Keratinocyte (primary cell): ENCODE results near the gene DYDC1. TPM values are rescaled to one million over a fixed set of nuclear protein-coding genes. Genes with fewer than 3 reads are reported as not detected.

ENCODE experiments used
- DNase-seq: peaks from one replicate; pipeline ENCODE4 v3.0.0-alpha.2; 2011; ENCODE audit warnings: low read depth, missing footprints, low spot score
- FAIRE-seq: peaks from 2 replicates; lab custom pipeline; 2011; peaks lifted over from hg19 to GRCh38; lab: Jason Lieb, UNC
- H2AFZ ChIP-seq: 2 replicates; pipeline ENCODE4 v1.6.0; 2012; ENCODE audit warnings: low read length, control low read depth, inconsistent platforms; ENCODE audit not compliant: control insufficient read depth
- H3K27ac ChIP-seq: 2 replicates; pipeline ENCODE4 v1.5.1; 2011; ENCODE audit warnings: low read length; ENCODE audit not compliant: control insufficient read depth, insufficient read depth
- H3K27me3 ChIP-seq: 3 replicates; pipeline ENCODE4 v1.6.0; 2011; ENCODE audit warnings: low read length; ENCODE audit not compliant: control insufficient read depth, insufficient read depth; ENCODE audit errors: extremely low read depth
- H3K36me3 ChIP-seq, 2 experiments: 2 replicates in 1 of 2; 3 replicates in 1 of 2; pipeline ENCODE4 v1.5.1; 2011; ENCODE audit warnings: low read length in 2 of 2, mild to moderate bottlenecking in 1 of 2; ENCODE audit not compliant: control insufficient read depth in 2 of 2, insufficient read depth in 2 of 2; ENCODE audit errors: extremely low read depth in 1 of 2
- H3K4me1 ChIP-seq: 3 replicates; pipeline ENCODE4 v1.5.1; 2011; ENCODE audit warnings: low read length; ENCODE audit not compliant: control insufficient read depth, insufficient read depth; ENCODE audit errors: extremely low read depth
- H3K4me2 ChIP-seq: 3 replicates; pipeline ENCODE4 v1.6.0; 2011; ENCODE audit warnings: low read depth, low read length; ENCODE audit not compliant: control insufficient read depth, insufficient read depth; ENCODE audit errors: extremely low read depth
- H3K4me3 ChIP-seq, 3 experiments: fragments of 200-600 bp in 1 of 3; sonication (generic) in 1 of 3; 2 replicates in 2 of 3; 3 replicates in 1 of 3; pipeline ENCODE4 v1.5.1; 2011 to 2016; ENCODE audit warnings: low read length in 3 of 3, mild to moderate bottlenecking in 3 of 3, control low read depth in 2 of 3, inconsistent platforms in 1 of 3, low read depth in 1 of 3, mixed read lengths in 1 of 3, mixed run types in 1 of 3, moderate library complexity in 1 of 3; ENCODE audit not compliant: control insufficient read depth in 2 of 3, insufficient read depth in 2 of 3; ENCODE audit errors: extremely low read depth in 1 of 3
- H3K79me2 ChIP-seq: 2 replicates; pipeline ENCODE4 v1.6.0; 2012; ENCODE audit warnings: low read length; ENCODE audit not compliant: control insufficient read depth, insufficient read depth
- H3K9ac ChIP-seq: 3 replicates; pipeline ENCODE4 v1.6.0; 2011; ENCODE audit warnings: low read length; ENCODE audit not compliant: control insufficient read depth, insufficient read depth; ENCODE audit errors: extremely low read depth
- H3K9me1 ChIP-seq: 3 replicates; pipeline ENCODE4 v1.6.0; 2011; ENCODE audit warnings: low read length; ENCODE audit not compliant: control insufficient read depth, insufficient read depth; ENCODE audit errors: extremely low read depth
- H3K9me3 ChIP-seq: 2 replicates; pipeline ENCODE4 v1.5.1; 2012; ENCODE audit warnings: low read depth, low read length; ENCODE audit not compliant: control insufficient read depth
- H4K20me1 ChIP-seq: 3 replicates; pipeline ENCODE4 v1.6.0; 2011; ENCODE audit warnings: low read length; ENCODE audit not compliant: control insufficient read depth, insufficient read depth; ENCODE audit errors: extremely low read depth
- CTCF ChIP-seq, 3 experiments: IDR thresholded peaks in 1 of 3; conservative IDR thresholded peaks in 1 of 3; optimal IDR thresholded peaks in 1 of 3; 2 replicates in 2 of 3; 3 replicates in 1 of 3; pipeline versions ENCODE3 to v1.5.1; 2011; ENCODE audit warnings: low read length in 3 of 3, mild to moderate bottlenecking in 3 of 3, moderate library complexity in 2 of 3, control low read depth in 1 of 3, inconsistent platforms in 1 of 3; ENCODE audit not compliant: insufficient read depth in 2 of 3; ENCODE audit errors: extremely low read depth in 1 of 3
- EZH2 ChIP-seq: IDR thresholded peaks from one replicate; pipeline ENCODE4 v1.6.1; 2012; ENCODE audit warnings: inconsistent platforms, mild to moderate bottlenecking, low read length, moderate library complexity
- dilution Hi-C: fragments of 300-500 bp; cut with MboI; formaldehyde crosslinking; loops from one replicate; pipeline ENCODE4 v1.7.0; 2020; ENCODE audit warnings: low sequenced_read_pairs; ENCODE audit not compliant: extremely low pct_ligation_motif_present
- polyA plus RNA-seq, 5 experiments: library from polyadenylated mRNA; depleted of rRNA in 3 of 5; stranded (reverse) in 3 of 5; stranded (forward) in 1 of 5; unstranded in 1 of 5; fragments of >200 nt; gene quantifications; 1 replicate in 1 of 5; 2 replicates in 3 of 5; 3 replicates in 1 of 5; pipeline versions ENCODE4 v1.2.1 to v1.2.3, GENCODE V29; 2011 to 2012; ENCODE audit warnings: missing spikeins in 2 of 5, low read depth in 1 of 5, low replicate concordance in 1 of 5

Gene DYDC1
- polyA plus RNA-seq, 1 donor (not counting 4 experiments of a cell fraction or from before 2014, with no cell fraction given): not detected

- Histone ChIP-seq H3K9me1 (no peaks in the 10 kb centered on the region), H3K4me1 (peaks cover 10% of the 10 kb centered on the region), H2AFZ (no peak overlapping the region), H3K4me2 (no peak overlapping the region), H4K20me1 (no peaks in the 10 kb centered on the region), H3K27ac (no peak overlapping the region), H3K36me3 (no peaks in the 10 kb centered on the region), H3K79me2 (no peaks in the 10 kb centered on the region), H3K4me3 (no peak overlapping the region), H3K9ac (no peak overlapping the region), H3K27me3 (no peaks in the 10 kb centered on the region), H3K9me3 (no peaks in the 10 kb centered on the region)
- DNase-seq (no peak), FAIRE-seq (no peak)
- TF ChIP-seq CTCF (optimal IDR thresholded peaks at IDR 0.05 in 1 of 3, IDR thresholded peaks at IDR 0.05 in 1 of 3, conservative IDR thresholded peaks at IDR 0.05 in 1 of 3; ENCODE audit: extremely low read depth in 1 of 3, insufficient read depth in 2 of 3, low read length in 3 of 3) (no peak), EZH2 (no peak)
- dilution Hi-C loops: no loop called here
Measured at GRCh38 chr10:80390740-80391139, 34.2 kb upstream of the DYDC1 start.

- no peaks in the 10 kb centered on the region for H3K27me3 ChIP-seq
- H2AFZ ChIP-seq: no peak overlapping the region
- dilution Hi-C loops: no loop called here
- TF ChIP-seq EZH2 (no peak), CTCF (optimal IDR thresholded peaks at IDR 0.05 in 1 of 3, IDR thresholded peaks at IDR 0.05 in 1 of 3, conservative IDR thresholded peaks at IDR 0.05 in 1 of 3; ENCODE audit: extremely low read depth in 1 of 3, insufficient read depth in 2 of 3, low read length in 3 of 3) (peak; percentile 49 to 73 (median 59))
- H3K9me1 ChIP-seq: peaks cover 2% of the 10 kb centered on the region
- no peak overlapping the region for H3K9ac ChIP-seq
- no peak for DNase-seq
- H3K4me1 ChIP-seq: no peaks in the 10 kb centered on the region
- H3K27ac ChIP-seq: no peak overlapping the region
- H4K20me1 ChIP-seq: no peaks in the 10 kb centered on the region
- FAIRE-seq: peak; percentile 71
- no peaks in the 10 kb centered on the region for H3K36me3 ChIP-seq
- no peak overlapping the region for H3K4me3 ChIP-seq
- H3K9me3 ChIP-seq: no peaks in the 10 kb centered on the region
- H3K79me2 ChIP-seq: no peaks in the 10 kb centered on the region
- no peak overlapping the region for H3K4me2 ChIP-seq
Measured at GRCh38 chr10:80382989-80383388, 26.4 kb upstream of the DYDC1 start.
